Loucy (cell line): Measurements from ENCODE around the gene ZNF423.

Source experiments
- H2AFZ ChIP-seq: fragments of 200-600 bp; sonication (generic); 2 replicates; pipeline ENCODE4 v1.6.0; 2016; ENCODE audit warnings: antibody characterized with exemption, mild to moderate bottlenecking, low read length, moderate library complexity
- H3F3A ChIP-seq: fragments of 200-600 bp; 2 replicates; pipeline ENCODE4 v1.6.0; 2016; ENCODE audit warnings: antibody characterized with exemption, low read depth, mild to moderate bottlenecking
- H3K27me3 ChIP-seq: fragments of 200-600 bp; sonication (generic); 2 replicates; pipeline ENCODE4 v1.6.1; 2014; ENCODE audit warnings: low read length, mild to moderate bottlenecking; ENCODE audit not compliant: insufficient read depth, poor library complexity, severe bottlenecking
- H3K36me3 ChIP-seq: fragments of 200-600 bp; sonication (generic); 2 replicates; pipeline ENCODE4 v1.6.1; 2016; ENCODE audit warnings: low read length; ENCODE audit not compliant: insufficient read depth
- H3K4me1 ChIP-seq: fragments of 200-600 bp; sonication (generic); 2 replicates; pipeline ENCODE4 v1.5.1; 2014; ENCODE audit warnings: low read length, mild to moderate bottlenecking; ENCODE audit not compliant: insufficient read depth, poor library complexity, severe bottlenecking
- H3K4me2 ChIP-seq: fragments of 200-600 bp; sonication (generic); 2 replicates; pipeline ENCODE4 v1.6.0; 2014; ENCODE audit warnings: antibody characterized with exemption, low read length, low read depth, mild to moderate bottlenecking; ENCODE audit not compliant: poor library complexity, severe bottlenecking
- H3K4me3 ChIP-seq: fragments of 200-600 bp; sonication (generic); 2 replicates; pipeline ENCODE4 v1.5.1; 2014; ENCODE audit warnings: low read length, mild to moderate bottlenecking, mixed read lengths; ENCODE audit not compliant: poor library complexity, severe bottlenecking
- H3K79me2 ChIP-seq: fragments of 200-600 bp; sonication (generic); 2 replicates; pipeline ENCODE4 v1.6.1; 2014; ENCODE audit warnings: low read length; ENCODE audit not compliant: insufficient read depth
- H3K9ac ChIP-seq: fragments of 200-600 bp; sonication (generic); 2 replicates; pipeline ENCODE4 v1.6.0; 2014; ENCODE audit warnings: mild to moderate bottlenecking, low read depth, low read length, moderate library complexity; ENCODE audit not compliant: poor library complexity, severe bottlenecking
- H3K9me2 ChIP-seq: fragments of 200-600 bp; sonication (generic); replicated peaks from 2 replicates; pipeline ENCODE4 v1.6.1; 2016; ENCODE audit warnings: low read depth, low read length, mixed read lengths
- H3K9me3 ChIP-seq: fragments of 200-600 bp; sonication (generic); 2 replicates; pipeline ENCODE4 v1.6.1; 2014; ENCODE audit warnings: mild to moderate bottlenecking, antibody characterized with exemption, low read length, low read depth; ENCODE audit not compliant: insufficient read depth
- H4K20me1 ChIP-seq: fragments of 200-600 bp; sonication (generic); 2 replicates; pipeline ENCODE4 v1.6.0; 2014; ENCODE audit warnings: antibody characterized with exemption, low read length, mild to moderate bottlenecking; ENCODE audit not compliant: insufficient read depth, poor library complexity, severe bottlenecking
- CTCF ChIP-seq: fragments of 200-600 bp; sonication (generic); conservative IDR thresholded peaks from 2 replicates; pipeline ENCODE4 v1.5.1; 2014; ENCODE audit warnings: mild to moderate bottlenecking, antibody characterized with exemption, low read length
- EZH2phosphoT487 ChIP-seq: fragments of 200-600 bp; IDR thresholded peaks from 2 replicates; pipeline ENCODE4 v1.6.1; 2018; ENCODE audit warnings: antibody characterized with exemption, mild to moderate bottlenecking, moderate library complexity, borderline replicate concordance

The ZNF423 gene

DNA sequence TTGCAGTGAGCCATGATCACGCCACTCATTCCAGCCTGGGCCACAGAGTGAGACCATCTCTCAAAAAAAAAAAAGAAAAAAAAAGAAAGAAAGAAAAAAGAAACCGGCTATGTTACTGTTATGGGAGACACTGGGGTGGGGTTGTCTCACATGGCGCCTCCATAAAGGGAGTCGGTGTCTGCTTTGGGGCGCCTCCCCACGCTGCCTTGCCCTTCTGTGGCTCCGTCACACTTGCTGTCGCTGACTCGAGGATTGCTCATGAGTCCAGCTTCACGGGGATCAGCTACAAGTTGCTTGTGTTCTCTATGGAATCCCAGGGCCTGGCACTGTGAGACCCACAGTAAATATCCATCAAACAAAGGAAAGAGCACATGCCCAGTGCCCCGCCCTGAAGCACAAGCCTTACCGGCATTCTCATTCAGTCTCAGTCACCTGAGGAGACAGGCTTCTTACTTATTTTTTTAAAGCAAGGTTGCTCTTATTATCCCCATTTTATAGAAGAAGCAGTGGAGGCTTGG lies 40.6 kb upstream of the ZNF423 start:
- no peaks in the 10 kb centered on the region for H4K20me1 ChIP-seq

DNA sequence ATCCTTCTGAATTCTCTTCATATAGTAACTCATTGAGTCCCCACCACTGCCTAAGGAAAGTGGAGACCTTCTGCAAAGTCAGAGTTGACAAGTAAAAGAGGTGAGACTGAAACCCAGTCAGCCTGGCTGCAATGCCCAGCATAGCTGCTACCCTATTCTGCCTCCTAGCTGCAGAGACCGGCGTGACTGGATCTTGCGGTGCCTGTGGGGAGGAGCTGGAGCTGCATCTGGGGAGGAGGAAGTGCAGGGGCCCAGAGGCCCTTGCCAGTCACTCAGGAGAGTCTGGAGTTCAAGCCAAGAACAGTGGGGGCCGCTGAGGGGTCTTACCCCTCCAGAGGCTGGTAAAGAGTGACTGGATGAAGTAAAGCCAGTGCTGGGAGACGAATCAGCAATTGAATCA lies 35.0 kb upstream of the ZNF423 start:
- Histone ChIP-seq H3K36me3 (no peaks in the 10 kb centered on the region), H3K9me3 (no peaks in the 10 kb centered on the region), H3K9ac (no peak overlapping the region), H3K4me2 (no peak overlapping the region), H3K4me3 (no peak overlapping the region), H4K20me1 (no peaks in the 10 kb centered on the region), H3K79me2 (no peaks in the 10 kb centered on the region), H2AFZ (no peak overlapping the region), H3K4me1 (no peaks in the 10 kb centered on the region), H3F3A (no peaks in the 10 kb centered on the region), H3K27me3 (no peaks in the 10 kb centered on the region), H3K9me2 (no peaks in the 10 kb centered on the region)
- TF ChIP-seq CTCF (peak; percentile 73), EZH2phosphoT487 (no peak)

More for the DNA sequence above, 40.6 kb upstream of the ZNF423 start:
- Histone ChIP-seq H3K4me3 (no peak overlapping the region), H3F3A (no peaks in the 10 kb centered on the region), H3K9me2 (no peaks in the 10 kb centered on the region), H2AFZ (no peak overlapping the region), H3K9ac (no peak overlapping the region), H3K4me1 (no peaks in the 10 kb centered on the region), H3K4me2 (no peak overlapping the region), H3K79me2 (no peaks in the 10 kb centered on the region), H3K9me3 (no peaks in the 10 kb centered on the region), H3K36me3 (no peaks in the 10 kb centered on the region), H3K27me3 (no peaks in the 10 kb centered on the region)
- TF ChIP-seq CTCF (no peak), EZH2phosphoT487 (no peak)

DNA sequence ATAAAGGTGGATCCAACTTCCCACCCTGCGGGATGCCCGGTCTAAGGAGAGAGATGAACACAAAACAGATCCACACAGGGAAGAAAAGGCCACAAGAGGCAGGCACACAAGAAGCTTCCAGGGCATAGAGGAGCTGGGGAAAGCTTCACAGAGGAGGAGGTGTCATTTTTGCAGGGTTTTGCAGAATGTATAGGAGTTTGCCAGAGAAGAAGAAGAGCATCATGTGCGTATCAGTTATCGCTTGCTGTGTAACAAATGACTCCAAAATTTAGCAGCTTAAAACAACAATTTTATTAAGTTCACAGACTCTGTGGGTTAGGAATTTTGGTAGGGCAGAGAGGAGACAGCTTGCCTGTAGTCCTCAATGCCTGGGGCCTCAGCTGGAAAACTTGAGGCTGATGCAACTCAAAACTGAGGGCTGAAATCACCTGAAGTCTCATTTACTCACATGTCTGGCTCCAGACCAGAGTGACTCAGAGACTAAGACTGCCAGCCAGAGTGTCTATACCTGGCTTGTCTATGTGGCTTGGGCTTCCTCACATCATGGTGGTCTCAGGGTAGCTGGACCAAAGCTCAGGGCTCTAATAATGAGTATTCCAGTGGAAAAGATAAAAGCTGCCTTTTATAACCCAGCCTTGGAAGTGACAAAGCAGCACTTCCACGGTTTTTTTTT lies 33.9 kb upstream of the ZNF423 start:
- H3K9me2 ChIP-seq, result no peaks in the 10 kb centered on the region

More for the DNA sequence above, 33.9 kb upstream of the ZNF423 start:
- Histone ChIP-seq H3K79me2 (no peaks in the 10 kb centered on the region), H3K36me3 (no peaks in the 10 kb centered on the region), H4K20me1 (no peaks in the 10 kb centered on the region), H3K27me3 (no peaks in the 10 kb centered on the region), H3K4me1 (no peaks in the 10 kb centered on the region), H3K9me3 (no peaks in the 10 kb centered on the region), H2AFZ (no peak overlapping the region), H3F3A (no peaks in the 10 kb centered on the region), H3K4me3 (no peak overlapping the region), H3K9ac (no peak overlapping the region), H3K4me2 (no peak overlapping the region)
- no peak for TF ChIP-seq EZH2phosphoT487
- no peak for TF ChIP-seq CTCF
